Measurements from ENCODE around the gene HECTD4.

HECTD4 gene

GRCh38 chr12:112176321-112177010 lies 205.8 kb downstream of the HECTD4 start:
- DNase-seq (ENCODE audit: low spot score): no peak

- DNase-seq (ENCODE audit: low spot score): no peak
Observed at GRCh38 chr12:112175361-112176155, 206.7 kb downstream of the HECTD4 start.

GRCh38 chr12:112172556-112173324 lies 209.5 kb downstream of the HECTD4 start:
- no peak for DNase-seq (ENCODE audit: low spot score)

- no peak for DNase-seq (ENCODE audit: low spot score)
Observed at GRCh38 chr12:112170971-112171596, 211.1 kb downstream of the HECTD4 start.

GRCh38 chr12:112170376-112170775 lies 211.9 kb downstream of the HECTD4 start:
- peak; percentile 60 for DNase-seq (ENCODE audit: low spot score)

DNA sequence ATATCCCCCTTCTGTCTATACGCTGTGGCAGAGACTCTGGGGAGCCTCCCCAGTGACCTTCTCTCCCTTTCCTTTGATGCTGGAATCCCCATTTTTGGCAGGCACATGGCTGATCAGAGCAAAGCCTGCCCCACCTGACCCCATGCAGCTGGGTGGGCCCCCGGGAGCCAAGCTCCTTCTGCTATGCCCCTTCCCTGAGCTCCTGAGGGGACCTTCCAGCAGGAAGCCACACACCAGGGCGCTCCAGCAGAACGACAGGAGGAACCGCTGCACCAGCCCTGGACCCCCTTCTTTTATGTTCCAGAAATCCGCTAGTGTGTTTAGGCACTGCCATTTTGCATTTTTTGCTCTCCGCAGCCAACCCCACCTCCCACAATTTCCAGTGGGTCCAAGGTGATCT lies 212.3 kb downstream of the HECTD4 start:
- DNase-seq (ENCODE audit: low spot score): no peak

GRCh38 chr12:112169161-112169872 lies 212.9 kb downstream of the HECTD4 start:
- no peak for DNase-seq (ENCODE audit: low spot score)

DNA sequence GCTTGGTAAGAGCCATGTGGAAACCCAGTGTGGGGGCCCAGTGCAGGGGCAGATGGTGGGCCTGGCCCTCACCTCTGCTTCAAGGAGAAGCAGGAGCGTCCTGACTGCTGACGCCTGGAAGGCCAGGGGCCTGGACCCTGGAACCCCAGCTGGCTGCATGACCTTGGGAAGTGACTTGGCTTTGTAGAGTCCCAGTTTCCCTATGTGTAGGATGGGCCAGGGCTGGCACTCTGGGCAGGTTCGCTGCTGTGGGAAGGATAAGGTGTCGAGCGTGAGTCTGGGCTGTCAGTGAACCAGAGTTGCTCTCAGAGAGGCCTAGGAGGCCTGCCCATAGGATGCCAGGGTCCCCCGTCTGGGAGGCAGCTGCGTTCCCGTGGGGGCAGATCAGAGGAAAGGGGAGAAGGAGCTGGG lies 213.7 kb downstream of the HECTD4 start:
- DNase-seq (ENCODE audit: low spot score): no peak

- DNase-seq (ENCODE audit: low spot score): no peak
Observed at GRCh38 chr12:112167718-112168525, 214.3 kb downstream of the HECTD4 start.

GRCh38 chr12:112167031-112167461 lies 215.2 kb downstream of the HECTD4 start:
- no peak for DNase-seq (ENCODE audit: low spot score)

GRCh38 chr12:112166051-112167015 lies 215.9 kb downstream of the HECTD4 start:
- no peak for DNase-seq (ENCODE audit: low spot score)

- DNase-seq (ENCODE audit: low spot score): no peak
Observed at GRCh38 chr12:112165624-112166023, 216.6 kb downstream of the HECTD4 start.

DNA sequence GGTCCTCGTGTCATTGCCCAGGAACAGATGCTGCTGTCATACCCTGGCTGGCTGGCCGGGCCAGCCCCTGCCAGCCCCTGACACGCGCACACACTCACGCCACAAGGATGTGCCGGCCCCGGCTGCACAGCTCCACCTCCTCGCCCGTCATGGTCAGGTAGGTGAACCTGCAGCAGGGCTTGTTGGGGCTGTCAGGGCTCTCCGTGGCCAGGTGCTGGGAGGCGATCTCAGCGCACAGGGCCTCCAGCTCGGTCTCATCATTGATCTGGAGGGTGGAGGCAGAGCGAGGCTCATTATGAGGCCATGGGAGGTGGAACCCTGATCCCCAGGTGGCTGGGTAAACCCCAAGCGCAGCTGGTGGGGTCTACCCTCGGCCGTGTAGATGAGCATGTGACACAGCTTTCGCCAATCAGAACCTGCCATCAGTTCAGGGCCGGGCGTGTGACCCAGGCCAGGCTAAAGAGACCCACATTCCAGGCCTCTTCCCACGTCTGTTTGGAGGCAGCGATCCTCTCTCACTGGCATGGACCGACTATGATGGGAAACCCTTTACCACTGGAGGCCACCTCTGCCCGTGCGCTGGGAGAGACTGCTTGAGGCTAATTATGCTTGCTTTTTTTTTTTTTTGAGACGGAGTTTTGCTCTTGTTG lies 218.1 kb downstream of the HECTD4 start:
- DNase-seq (ENCODE audit: low spot score): no peak

DNA sequence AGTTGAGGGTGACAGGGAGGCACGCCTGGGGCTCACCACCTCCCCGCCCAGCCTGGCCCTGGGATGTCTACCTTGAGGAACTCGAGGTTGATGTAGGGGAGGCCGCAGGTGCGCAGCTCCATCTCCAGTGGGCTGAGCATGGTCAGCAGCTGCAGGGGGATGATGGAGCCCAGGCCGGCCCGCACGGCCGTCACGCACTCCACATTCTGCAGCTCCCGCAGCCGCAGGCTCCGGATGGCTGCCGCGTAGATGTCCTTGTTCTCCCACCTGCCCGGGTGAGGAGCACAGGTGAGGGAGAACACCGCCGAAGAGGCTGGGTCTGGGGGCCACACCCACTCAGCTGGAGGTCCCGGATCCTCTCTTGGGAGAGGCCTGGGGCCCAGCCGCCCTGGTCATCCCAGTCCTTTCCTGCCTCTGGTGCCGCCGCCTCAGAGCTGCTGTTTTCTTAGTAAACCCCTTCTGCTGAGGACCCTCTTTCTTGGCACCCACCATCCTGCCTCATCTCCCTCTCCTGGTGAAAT lies 218.7 kb downstream of the HECTD4 start:
- no peak for DNase-seq (ENCODE audit: low spot score)

DNA sequence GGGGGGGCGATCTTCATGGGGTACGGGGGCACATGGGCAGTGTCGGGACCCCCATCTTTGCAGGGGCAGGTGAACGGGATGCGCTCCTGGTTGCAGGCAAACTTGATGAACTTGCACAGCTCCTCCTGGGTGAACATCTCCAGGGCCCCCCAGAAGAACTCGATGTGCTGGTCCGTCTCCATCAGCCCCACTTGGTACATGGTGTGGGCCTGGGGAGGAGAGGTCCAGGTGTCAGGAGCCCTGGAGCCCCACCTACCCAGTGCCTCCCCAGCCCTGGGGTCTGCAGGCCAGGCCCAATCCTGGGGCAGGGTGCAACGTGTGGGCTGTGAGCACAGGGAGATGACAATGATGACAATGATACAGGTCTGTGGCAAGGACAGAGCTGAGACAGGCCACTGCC lies 219.2 kb downstream of the HECTD4 start:
- no peak for DNase-seq (ENCODE audit: low spot score)

GRCh38 chr12:112162241-112162790 lies 219.9 kb downstream of the HECTD4 start:
- DNase-seq (ENCODE audit: low spot score): no peak

- DNase-seq (ENCODE audit: low spot score): no peak
Observed at GRCh38 chr12:112161711-112162110, 220.5 kb downstream of the HECTD4 start.

GRCh38 chr12:112160611-112161010 lies 221.6 kb downstream of the HECTD4 start:
- DNase-seq (ENCODE audit: low spot score): no peak

All from GM03348 (cell line).